ENCODE results near the gene COX6A2. TPM values are rescaled to one million over a fixed set of nuclear protein-coding genes. Genes with fewer than 3 reads are reported as not detected.
"Not testable (repeated sequence)": the region's sequence is repeated elsewhere in the genome, so short reads cannot be mapped to it uniquely, and the experiment has no call there.

The COX6A2 gene
- total RNA-seq, 4 donors from 2014 or later: not detected

- Histone ChIP-seq H3K36me3 (no peaks in the 10 kb centered on the region), H3K27ac (peak overlapping the region in 2 of 4 donors; percentile 78 to 88), H3K4me3 (peak overlapping the region; percentile 64 to 77 (median 72)), H3K27me3 (no peaks in the 10 kb centered on the region), H3K4me1 (peaks cover 0 to 19% (median 0%) of the 10 kb centered on the region in 4 donors), H3K9me3 (no peaks in the 10 kb centered on the region)
- TF ChIP-seq CTCF (IDR thresholded peaks at IDR 0.05) (no peak), EP300 (IDR thresholded peaks at IDR 0.05) (no peak)
- WGBS, 2 donors: 59 to 73% methylated on average over 32 to 34 of the region's 34 CpGs
- no peak for DNase-seq (ENCODE audit: low spot score in 2 of 2)
Observed at GRCh38 chr16:31441956-31442355, 13.8 kb upstream of the COX6A2 start.

- Histone ChIP-seq H3K4me3 (no peak overlapping the region), H3K27me3 (no peaks in the 10 kb centered on the region), H3K27ac (no peak overlapping the region), H3K36me3 (peaks cover 0 to 13% (median 0%) of the 10 kb centered on the region in 3 donors), H3K9me3 (no peaks in the 10 kb centered on the region), H3K4me1 (peaks cover 0 to 19% (median 0%) of the 10 kb centered on the region in 4 donors)
- DNase-seq (ENCODE audit: low spot score in 2 of 2): no peak
- TF ChIP-seq EP300 (IDR thresholded peaks at IDR 0.05) (no peak), POLR2A (IDR thresholded peaks at IDR 0.05) (no peak), CTCF (IDR thresholded peaks at IDR 0.05) (no peak)
- 40 to 46% methylated on average over 4 of the region's 4 CpGs for WGBS, 2 donors
Observed at GRCh38 chr16:31440516-31441184, 12.5 kb upstream of the COX6A2 start.

- 88 to 95% methylated on average over 3 of the region's 3 CpGs for whole genome bisulfite sequencing, 2 donors
- Histone ChIP-seq H3K9me3 (no peaks in the 10 kb centered on the region), H3K4me3 (no peak overlapping the region), H3K4me1 (peaks cover 0 to 19% (median 0%) of the 10 kb centered on the region in 4 donors), H3K27me3 (no peaks in the 10 kb centered on the region), H3K27ac (no peak overlapping the region), H3K36me3 (peaks cover 0 to 16% (median 0%) of the 10 kb centered on the region in 3 donors)
- TF ChIP-seq CTCF (IDR thresholded peaks at IDR 0.05) (no peak), POLR2A (IDR thresholded peaks at IDR 0.05) (no peak), EP300 (IDR thresholded peaks at IDR 0.05) (no peak)
- DNase-seq (ENCODE audit: low spot score in 2 of 2): no peak
Observed at GRCh38 chr16:31439519-31439918, 11.4 kb upstream of the COX6A2 start.

GRCh38 chr16:31439023-31439422, 10.9 kb upstream of the COX6A2 start:
- not testable (repeated sequence) for H3K9me3 ChIP-seq; DNase-seq (ENCODE audit: low spot score in 2 of 2); H3K27me3 ChIP-seq; H3K27ac ChIP-seq; H3K4me3 ChIP-seq
- peaks cover 0 to 16% (median 0%) of the 10 kb centered on the region in 3 donors for H3K36me3 ChIP-seq
- 60 to 63% methylated on average over 4 of the region's 4 CpGs for WGBS, 2 donors
- H3K4me1 ChIP-seq: peaks cover 0 to 19% (median 0%) of the 10 kb centered on the region in 4 donors

- WGBS, 2 donors: 67 to 69% methylated on average over 2 of the region's 2 CpGs
- Histone ChIP-seq H3K27me3 (no peaks in the 10 kb centered on the region), H3K27ac (no peak overlapping the region), H3K4me1 (peaks cover 0 to 19% (median 0%) of the 10 kb centered on the region in 4 donors), H3K36me3 (peaks cover 0 to 16% (median 0%) of the 10 kb centered on the region in 3 donors), H3K4me3 (no peak overlapping the region), H3K9me3 (no peaks in the 10 kb centered on the region)
- no peak for DNase-seq (ENCODE audit: low spot score in 2 of 2)
- no peak for TF ChIP-seq POLR2A (IDR thresholded peaks at IDR 0.05)
- no peak for TF ChIP-seq CTCF (IDR thresholded peaks at IDR 0.05)
- TF ChIP-seq EP300 (IDR thresholded peaks at IDR 0.05): no peak
Observed at GRCh38 chr16:31438414-31438813, 10.3 kb upstream of the COX6A2 start.

All from tibial nerve (tissue), 4 donors.